GM18873 (cell line): ENCODE data around the gene TBC1D21.

Source experiments
- ATAC-seq: cut with Tn5 transposase; IDR thresholded peaks from one replicate; pipeline ENCODE4 v1.9.1; 2021; ENCODE audit warnings: mild to moderate bottlenecking, moderate library complexity, moderate number of reproducible peaks; ENCODE audit not compliant: unreplicated experiment, low FRiP score

TBC1D21 gene

DNA sequence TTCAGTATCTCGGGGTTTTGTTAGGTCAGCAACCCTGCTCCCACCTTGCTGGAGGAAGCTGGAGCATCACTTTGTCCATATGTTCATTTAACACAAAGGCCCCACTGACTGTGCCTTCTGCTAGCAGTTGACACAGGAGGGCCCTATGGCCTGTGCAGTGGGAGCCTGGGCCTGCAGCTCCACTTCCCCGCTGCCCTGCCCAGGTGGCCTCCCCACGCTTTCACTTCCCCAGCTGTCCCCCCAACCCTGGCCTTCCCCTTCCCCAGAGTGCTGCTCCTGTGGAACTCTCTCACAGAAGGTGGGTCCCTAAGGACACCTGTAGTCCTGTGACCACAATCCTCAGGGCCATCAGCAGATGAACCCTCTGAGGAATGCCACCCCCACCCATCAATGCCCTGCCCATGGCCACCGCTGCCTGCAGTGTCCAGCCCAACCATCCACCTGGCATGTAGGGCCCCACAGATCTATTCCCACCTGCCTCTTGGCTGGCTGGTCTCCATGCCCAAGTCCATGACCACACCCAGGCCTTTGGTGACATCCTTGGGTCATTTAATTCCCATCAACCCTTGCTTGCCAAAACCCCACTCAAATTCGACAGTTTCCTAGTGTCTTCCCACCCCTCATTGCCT is 13.5 kb downstream of the TBC1D21 start:
- no peak for ATAC-seq

DNA sequence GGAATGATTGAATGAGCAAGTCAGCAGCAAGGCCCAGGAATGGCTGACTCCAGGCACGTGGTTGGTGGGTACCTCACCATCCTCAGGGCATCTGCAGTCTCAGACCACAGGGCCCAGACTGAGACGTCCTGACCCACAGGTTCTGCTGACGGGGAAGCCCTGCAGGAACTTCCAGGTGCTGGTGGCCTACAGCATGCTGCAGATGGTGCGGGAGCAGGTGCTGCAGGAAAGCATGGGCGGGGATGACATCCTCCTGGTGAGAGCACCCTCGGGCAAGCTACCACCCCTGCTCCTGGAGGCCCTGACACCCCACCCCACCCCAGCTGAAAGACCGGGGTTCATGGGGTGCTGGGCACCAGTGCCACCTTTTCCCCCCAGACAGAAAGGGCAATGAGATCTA is 14.1 kb downstream of the TBC1D21 start:
- ATAC-seq, result no peak

DNA sequence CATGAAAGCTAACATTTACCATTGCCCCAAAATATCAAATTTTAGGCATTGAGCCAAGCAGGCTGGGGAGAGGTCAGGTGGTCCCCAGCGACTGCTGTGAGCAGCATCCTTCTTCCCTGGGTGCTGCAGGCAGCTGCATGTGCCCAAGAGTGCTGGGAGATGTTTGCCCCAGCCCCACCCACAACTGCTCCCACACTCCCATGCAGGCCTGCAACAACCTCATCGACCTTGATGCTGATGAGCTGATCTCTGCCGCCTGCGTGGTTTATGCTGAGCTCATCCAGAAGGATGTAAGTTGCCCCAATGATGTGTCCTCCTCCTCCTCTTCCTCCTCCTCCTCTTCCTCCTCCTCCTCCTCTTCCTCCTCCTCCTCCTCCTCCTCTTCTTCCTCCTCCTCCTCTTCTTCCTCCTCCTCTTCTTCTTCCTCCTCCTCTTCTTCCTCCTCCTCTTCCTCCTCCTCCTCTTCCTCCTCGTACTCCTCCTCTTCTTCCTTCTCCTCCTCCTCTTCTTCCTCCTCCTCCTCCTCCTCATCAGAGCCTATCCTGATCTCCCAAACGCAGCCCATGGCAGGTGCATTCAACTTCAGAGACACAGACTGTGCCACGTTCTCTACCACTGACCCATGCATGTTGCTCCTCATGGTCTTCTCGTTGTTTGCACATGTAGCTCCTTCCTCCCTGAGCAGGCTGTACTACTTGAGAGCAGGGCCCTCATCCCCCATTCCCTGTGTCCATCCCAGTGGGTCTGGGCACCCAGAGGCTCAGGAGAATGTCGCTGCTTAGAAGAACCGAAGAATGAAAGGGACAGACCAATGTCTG is 15.1 kb downstream of the TBC1D21 start:
- ATAC-seq, result no peak

DNA sequence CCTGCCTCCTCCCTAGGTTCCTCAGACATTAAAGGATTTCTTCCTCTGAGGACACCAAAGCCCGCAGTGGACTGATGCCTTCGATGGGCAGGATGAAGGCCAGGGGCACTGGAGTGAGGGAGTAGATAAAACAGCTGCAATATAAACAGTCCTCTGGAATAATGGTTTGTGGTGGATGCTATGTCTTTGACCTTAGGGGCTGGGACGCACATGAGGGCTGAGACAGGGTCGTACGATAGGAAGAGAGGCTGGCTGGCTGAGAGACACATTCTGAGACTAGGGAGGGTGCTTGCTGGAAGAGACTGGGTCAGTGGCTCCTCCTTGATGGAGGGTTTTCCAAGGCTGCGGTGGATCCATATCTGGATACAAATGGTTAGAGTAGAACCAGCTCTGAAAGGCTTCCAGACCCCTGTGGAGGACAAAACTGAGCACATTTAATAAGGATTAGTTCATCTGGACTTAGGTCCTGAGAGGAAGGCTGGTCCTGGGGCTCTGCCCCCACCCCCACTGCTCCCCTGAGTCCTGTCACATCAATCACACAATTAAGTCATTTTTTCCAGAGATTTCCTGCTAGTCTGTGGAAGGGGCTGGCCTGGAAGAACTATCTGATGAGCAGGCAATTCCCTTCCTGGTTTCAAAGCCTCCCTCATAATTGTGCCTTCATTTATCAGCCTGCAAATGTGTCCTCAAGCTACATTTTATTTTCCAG is 15.8 kb downstream of the TBC1D21 start:
- no peak for ATAC-seq

DNA sequence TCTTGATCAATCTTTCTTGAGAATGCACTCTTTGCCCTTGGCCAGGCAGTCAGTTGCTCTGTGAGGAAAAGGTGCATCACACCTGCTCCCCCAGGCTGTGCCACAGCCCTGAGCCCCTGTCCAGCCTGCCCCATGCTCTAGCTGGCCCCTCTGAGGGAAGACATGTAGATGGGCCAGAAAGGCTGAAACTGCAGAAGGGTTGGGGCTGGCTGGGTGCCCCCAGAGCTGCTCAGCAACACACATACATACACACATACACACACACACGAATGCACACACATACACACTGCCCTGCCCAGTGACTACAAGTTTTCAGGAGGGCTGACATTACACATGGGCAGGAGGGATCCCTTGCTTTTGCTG is 16.4 kb downstream of the TBC1D21 start:
- ATAC-seq, result no peak

DNA sequence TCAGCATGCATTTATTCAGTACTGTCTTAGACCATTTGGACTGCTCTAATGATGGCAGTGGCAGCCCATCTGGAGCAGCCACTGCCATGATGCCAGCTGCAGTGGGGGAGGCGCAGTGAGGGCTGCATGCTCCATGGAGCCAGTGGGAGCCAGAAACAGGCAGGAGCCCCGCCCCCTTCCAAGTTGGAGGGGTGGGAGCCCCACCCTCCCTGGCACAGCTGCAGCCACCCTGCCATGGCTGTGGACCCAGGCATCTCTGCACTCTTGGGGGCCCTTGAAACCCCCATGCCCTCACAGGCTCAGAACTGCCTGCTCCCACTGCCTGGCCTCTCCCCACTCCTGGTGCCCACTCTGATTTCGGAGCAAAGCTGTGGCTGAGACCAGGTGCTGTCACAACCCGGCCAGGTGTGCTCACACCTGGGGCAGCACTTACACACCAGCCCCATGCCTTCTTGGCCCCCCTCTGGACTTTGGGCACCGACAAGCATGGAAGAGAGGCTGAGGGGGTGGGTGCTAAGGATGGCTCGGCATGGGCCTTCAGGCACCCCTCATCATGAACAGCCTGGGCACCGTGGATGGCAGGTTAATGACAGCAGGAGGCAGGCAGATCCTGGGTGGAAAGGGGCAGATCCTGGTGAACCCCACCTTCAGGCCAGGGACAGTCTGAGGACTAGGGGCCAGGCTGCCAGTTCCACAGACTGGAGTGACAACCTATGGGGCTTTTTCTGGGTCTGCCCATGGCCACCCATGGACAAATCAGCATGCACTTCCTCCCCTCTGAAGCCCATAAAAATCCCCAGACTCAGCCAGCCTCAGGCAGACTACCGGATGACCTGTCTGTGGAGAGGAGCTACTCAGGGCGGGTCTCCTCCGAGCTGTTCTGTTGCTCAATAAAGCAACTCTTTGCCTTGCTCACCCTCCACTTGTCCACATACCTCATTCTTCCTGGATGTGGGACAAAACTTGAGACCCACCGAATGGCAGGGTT is 18.3 kb downstream of the TBC1D21 start:
- ATAC-seq, result no peak

DNA sequence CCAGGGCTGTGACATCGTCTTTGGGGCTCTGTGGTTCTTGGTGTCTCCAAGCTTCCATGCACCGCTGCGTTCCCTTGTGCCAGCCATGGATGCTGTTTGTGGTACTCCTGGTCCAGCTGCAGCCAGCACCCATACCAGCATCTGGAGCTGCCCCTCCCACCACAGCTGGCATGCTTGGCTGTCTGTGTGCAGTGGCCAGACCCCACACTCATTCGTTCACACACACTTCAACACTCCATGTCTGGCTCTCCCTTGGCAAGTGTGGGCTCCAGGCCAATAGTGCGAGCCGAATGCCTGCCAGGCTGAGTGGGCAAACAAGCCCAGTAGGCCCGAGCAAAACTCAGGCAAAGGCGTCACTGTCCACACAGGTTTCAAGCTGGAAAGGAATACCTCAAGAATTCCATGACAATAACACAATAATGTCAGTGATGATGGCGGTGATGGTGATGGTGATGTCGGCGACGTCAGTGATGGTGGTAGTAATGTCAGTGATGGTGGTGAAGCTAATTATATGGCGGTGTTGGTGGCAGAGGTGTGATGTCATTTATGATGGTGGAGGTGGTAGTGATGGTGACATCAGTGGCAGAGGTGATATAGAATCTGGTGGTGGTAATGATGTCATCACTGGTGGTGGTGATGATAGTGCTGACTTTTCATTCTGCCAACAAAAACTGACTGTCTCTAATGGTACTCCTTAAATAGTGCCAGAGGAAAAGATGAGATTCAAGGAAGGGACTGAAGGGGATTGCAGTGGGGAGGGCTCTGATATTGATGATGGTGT is 19.3 kb downstream of the TBC1D21 start:
- no peak for ATAC-seq

DNA sequence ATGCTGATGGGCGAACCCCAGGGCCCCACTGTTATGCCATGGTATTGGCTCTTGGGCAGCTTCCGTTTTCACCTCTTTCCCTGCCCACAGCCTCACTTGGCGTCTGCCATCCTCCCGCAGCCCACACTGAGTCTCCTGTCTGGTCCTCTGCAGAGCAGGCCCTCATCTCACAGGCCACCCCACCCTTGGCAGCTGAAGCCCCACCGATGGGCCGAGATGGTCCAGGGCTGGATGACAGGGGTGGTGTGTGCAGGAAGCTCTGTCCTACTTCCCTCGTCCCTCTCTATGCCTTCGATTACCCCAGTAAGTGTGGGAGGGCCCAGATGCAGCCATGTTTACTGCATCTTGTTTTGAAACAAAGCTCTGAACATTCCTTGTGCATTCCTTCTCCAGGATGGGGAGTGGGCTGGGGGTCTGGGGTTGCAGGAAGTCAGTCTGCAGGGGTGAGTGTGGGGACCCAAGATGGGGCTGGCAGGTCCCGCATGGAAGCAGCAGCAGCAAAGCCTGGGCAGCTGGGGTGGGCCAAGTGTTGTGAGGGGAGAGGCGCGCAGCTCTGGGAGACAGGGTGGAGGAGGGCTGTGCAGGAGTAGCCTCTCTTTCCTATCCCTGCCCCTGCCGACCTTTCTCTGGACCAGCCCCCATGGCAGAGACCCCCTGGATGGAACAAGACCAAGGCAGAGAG is 20.9 kb downstream of the TBC1D21 start:
- no peak for ATAC-seq

DNA sequence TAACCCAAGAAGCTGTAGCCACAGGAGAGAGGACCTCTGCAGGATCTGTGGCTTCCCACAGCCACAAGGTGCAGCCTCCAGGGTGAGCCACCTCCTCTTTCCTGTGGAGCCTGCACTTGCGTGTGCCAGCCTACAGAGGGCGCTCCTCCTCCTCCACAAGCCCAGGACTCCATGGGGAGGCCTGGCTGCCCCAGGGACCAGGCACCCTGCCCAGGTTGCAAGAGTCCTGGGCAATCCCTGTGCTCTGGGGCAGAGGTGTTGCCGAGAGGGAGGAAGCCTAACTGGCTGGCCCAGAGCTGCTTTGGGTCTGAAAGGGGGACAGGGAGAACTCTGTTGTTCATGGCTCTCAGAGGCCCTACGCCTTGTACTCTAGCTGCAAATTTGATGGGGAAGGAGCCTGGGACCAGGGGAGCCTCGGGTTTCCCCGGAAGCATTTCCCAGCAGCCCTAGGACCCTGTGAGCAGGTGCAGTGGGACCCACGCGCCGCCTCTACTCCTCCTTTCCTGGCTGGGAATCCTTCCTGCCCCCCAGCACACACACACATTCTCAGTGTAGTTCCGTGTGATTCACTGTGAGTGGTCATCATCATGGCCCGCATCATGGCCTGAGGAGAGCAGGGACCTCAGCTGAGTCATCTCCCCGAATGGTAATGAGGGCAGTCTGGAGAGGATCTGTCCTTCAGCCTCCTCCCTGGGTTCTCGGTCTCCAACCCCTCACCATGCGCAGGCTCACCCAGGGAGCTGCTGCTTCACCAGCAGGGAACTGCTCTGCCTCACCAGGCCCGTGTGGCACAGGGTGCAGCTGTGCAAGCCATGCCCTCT is 24.3 kb downstream of the TBC1D21 start:
- ATAC-seq, result no peak

DNA sequence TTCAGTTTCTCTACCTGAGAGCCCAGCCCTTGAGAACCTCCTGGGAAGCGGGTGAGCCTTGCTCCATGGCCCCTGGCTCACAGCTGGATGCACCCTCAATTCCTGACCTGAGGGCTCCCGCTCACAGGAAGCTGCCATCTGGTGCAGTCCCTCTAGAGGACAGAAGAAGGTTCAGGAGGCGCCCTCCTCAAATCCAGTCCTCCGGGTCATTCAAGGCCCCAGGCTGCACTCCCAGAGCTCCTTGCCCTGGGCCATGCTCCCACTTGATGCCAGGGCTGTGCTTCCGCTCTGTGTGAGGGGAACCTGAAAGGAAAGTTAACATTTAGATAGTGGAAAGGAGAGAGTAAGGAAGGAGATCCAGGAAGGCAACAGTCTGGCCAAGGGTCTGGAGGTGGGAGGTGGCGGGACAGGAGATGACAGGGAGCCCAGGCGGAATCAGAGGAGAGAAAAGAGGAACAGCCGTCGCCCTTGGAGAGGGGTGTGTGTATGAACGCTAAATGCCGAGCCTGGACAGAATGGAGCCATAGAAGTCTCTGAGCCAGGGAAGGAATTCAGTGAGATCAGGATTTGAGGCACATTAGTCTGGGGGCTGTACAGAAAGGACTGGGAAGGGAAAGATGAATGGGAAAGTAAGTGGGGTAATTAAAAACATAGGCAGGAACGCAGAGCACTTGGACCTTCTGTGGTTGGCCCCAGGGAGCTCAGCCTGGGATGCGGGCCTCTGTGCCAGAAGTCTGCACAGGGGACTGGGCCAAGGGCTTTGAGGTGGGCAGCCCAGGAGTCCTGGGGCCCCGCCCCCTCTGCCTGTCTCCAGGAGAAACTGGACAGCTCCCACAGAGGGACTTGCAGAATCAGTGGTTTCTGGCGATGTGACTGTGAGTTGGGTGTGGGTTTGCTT is 26.1 kb downstream of the TBC1D21 start:
- no peak for ATAC-seq

DNA sequence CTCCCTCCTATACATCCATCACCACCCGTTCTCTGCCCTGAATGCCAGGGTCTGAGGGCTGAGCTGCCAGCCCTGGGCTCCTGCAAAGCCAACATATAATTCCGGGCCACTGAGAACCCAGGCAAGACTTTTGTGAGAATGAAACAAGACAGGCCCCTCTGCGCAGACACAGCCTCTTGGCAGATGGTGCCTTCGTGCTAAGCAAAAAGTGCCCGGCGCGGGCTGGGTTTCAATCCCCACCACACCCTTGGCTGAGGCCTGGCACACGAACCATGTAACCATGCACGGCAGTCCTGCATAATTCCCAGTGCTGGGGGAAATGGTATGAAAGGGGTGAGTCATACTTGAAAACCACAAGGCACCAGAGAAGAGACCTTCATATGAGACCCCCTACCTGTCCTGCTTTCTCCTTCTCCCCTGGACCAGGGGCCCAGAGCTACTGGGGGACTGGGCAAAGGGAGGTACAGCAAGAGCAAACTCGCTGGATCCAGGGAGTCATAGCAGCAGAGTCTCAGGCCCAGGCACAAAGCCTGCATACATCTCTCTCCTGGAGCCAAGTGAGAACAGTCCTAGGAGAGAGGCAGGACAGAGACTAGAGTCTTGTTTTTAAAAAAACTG is 26.8 kb downstream of the TBC1D21 start:
- no peak for ATAC-seq

DNA sequence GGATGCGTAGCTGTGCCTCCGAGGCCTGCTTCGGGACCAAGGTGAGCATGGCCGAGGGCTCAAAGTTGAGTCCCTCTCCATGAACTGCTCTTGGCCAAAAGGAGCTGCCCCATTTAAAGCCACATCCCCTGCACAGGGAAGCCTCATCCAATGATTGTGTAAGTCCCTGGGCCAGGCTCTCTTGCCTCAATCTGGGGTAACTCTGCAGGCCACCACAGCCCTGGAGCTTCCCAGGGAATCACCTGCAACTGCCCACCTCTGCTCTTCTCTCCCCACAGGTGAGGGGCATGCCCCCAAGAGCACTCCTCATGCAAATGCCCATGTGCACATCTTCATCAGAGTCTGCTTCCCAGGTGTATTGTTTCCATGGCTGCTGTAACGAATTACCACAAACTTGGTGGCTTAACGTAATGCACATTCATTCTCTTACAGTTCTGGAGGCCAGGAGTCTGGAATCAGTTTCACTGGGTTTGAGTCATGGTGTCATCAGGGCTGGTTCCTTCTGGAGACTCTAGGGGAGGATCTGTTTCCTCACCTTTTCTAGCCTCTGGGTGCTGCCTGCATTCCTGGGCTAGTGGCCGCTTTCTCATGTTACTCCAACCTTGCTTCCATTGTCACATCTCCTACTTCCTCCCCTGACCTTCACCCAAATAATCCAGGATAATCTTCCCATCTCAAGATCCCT is 27.9 kb downstream of the TBC1D21 start:
- no peak for ATAC-seq

DNA sequence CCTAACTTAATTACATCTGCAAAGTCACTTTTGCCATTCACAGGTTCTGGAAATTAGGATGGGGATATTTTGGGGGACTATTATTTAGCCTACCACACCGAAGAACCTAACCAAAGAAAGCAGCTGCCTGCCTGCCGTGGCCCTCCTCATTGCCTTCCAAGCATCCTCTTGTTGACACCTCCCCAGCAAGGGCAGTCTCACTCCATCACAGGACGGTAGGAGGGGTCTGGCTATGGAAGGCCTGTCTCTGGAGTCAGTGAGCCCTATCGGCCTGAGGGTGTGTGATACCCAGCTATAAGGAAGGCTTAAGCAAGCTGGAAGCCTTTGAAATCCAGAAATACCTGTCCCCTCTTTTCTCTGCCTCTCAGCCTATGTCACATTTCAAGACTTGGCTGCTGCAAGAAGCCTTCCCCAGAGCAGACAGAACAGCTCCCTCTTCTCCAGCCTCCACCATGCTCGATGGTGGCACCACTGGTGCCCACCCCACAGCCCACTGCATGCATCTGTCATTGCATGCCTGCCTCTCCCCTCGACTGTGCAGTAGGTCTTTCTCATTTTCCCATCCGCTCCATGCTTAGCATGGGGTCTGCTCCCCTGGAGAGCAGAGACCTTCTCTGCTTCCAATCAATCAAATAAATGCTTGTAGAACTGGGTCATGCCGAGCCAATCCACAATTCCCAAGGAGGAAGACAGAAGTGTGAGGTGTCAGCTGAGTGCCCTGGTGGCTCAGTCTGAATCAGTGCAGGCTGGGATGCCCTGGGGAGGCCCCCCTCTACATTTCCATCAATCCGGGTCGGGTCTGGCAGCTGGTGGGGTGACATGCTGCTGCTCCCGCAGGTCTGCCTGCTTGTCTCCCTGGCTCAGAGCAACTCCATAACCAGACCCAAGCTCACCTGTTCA is 29.0 kb downstream of the TBC1D21 start:
- no peak for ATAC-seq

DNA sequence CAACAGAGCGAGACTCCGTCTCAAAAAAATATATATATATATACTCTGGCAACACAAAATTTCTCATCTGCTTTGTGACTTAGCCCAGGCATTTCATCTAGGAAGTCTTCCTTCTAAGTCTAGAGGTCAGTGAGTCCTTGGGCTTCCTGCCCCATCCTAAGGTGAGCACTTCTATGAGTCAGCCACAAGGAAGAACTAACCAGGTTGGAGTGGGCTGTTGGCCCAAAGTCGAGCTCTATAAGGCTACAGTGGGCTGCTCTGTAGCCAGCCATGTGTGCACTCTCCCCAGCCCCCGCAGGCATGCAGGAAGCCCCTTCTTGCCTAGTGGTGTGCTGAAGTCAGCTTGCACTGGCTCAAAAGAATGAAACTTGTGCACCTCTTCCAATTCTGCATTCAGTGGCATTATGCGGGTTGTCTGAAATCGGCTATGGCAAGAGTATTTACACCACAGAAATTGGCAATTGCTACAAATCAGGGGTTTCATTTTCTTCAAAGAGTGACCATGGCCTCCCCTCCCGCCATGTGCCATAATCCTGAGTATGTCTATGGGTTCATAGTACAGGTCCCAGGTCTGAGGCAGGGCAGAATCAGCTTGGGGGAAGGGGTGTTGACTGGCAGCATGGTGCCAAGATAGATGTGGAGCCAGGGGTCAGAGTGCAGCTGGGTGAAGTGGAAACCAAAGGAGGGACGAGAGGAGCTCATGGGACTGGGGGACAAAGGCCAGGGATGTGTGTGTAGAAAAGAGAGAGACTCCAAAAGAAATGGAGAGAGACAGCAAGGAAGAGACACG is 30.9 kb downstream of the TBC1D21 start:
- no peak for ATAC-seq
